SK-N-SH (cell line): ENCODE results near the gene FAM210B. TPM values are rescaled to one million over a fixed set of nuclear protein-coding genes. Genes with fewer than 3 reads are reported as not detected.

Source experiments
- CTCF ChIA-PET: fragments of 300-600, 350-600 bp; formaldehyde crosslinking; extraction: SDS; loops from one replicate; lab custom pipeline; 2021; lab: Yijun Ruan, JAX
- POLR2A ChIA-PET: fragments of 350-600 bp; sonication (Branson Sonifier 250); formaldehyde crosslinking; extraction: SDS; loops from one replicate; lab custom pipeline; 2020; ENCODE audit warnings: antibody characterized with exemption, inconsistent platforms; lab: Yijun Ruan, JAX
- DNase-seq: peaks from one replicate; pipeline ENCODE4 v3.0.0; 2012
- H2AFZ ChIP-seq: fragments of 200-600 bp; sonication (generic); 2 replicates; pipeline ENCODE4 v1.8.1; 2016; ENCODE audit warnings: antibody characterized with exemption, mild to moderate bottlenecking, low read depth
- H3F3A ChIP-seq: fragments of 200-600 bp; sonication (generic); replicated peaks from 2 replicates; pipeline ENCODE3; 2016; ENCODE audit warnings: antibody characterized with exemption, mild to moderate bottlenecking; ENCODE audit not compliant: insufficient read depth
- H3K27ac ChIP-seq, 2 experiments: fragments of 200-500 bp in 1 of 2; fragments of 200-600 bp in 1 of 2; sonication (Bioruptor generic) in 1 of 2; sonication (generic), shearing (Covaris generic) in 1 of 2; 2 replicates each; pipeline versions ENCODE4 v1.5.1 to v1.6.1; 2014 to 2016; ENCODE audit warnings: low read depth in 2 of 2, inconsistent platforms in 1 of 2, low read length in 1 of 2, mild to moderate bottlenecking in 1 of 2, mixed read lengths in 1 of 2
- H3K27me3 ChIP-seq: fragments of 200-600 bp; sonication (generic), shearing (Covaris generic); 2 replicates; pipeline ENCODE4 v1.6.1; 2016; ENCODE audit warnings: mixed run types; ENCODE audit not compliant: insufficient read depth
- H3K36me3 ChIP-seq, 2 experiments: fragments of 200-500 bp in 1 of 2; fragments of 200-600 bp in 1 of 2; sonication (Bioruptor generic) in 1 of 2; sonication (generic) in 1 of 2; replicated peaks in 1 of 2; 2 replicates each; pipeline versions ENCODE3 to v1.5.1; 2014 to 2016; ENCODE audit warnings: low read length in 1 of 2, mild to moderate bottlenecking in 1 of 2; ENCODE audit not compliant: insufficient read depth in 2 of 2, control insufficient read depth in 1 of 2
- H3K4me1 ChIP-seq, 2 experiments: fragments of 200-500 bp in 1 of 2; fragments of 200-600 bp in 1 of 2; sonication (Bioruptor generic) in 1 of 2; sonication (generic), shearing (Covaris generic) in 1 of 2; 2 replicates each; pipeline versions ENCODE4 v1.5.1 to v1.6.1; 2014 to 2016; ENCODE audit warnings: low read depth in 1 of 2, low read length in 1 of 2, mixed run types in 1 of 2; ENCODE audit not compliant: insufficient read depth in 2 of 2, control insufficient read depth in 1 of 2
- H3K4me2 ChIP-seq: fragments of 200-600 bp; sonication (generic), shearing (Covaris generic); 2 replicates; pipeline ENCODE4 v1.6.1; 2017; ENCODE audit warnings: mixed run types
- H3K4me3 ChIP-seq, 2 experiments: fragments of 200-500 bp in 1 of 2; fragments of 200-600 bp in 1 of 2; sonication (Bioruptor generic) in 1 of 2; sonication (generic), shearing (Covaris generic) in 1 of 2; 2 replicates each; pipeline versions ENCODE4 v1.5.1 to v1.8.1; 2014 to 2016; ENCODE audit warnings: low read depth in 2 of 2, inconsistent platforms in 1 of 2, low read length in 1 of 2, mild to moderate bottlenecking in 1 of 2, mixed read lengths in 1 of 2, moderate library complexity in 1 of 2
- H3K79me2 ChIP-seq: fragments of 200-600 bp; sonication (generic); 2 replicates; pipeline ENCODE4 v1.8.1; 2017; ENCODE audit warnings: mild to moderate bottlenecking; ENCODE audit not compliant: insufficient read depth
- H3K9ac ChIP-seq: fragments of 200-600 bp; sonication (generic); 2 replicates; pipeline ENCODE4 v1.6.1; 2017; ENCODE audit warnings: mixed run types
- H3K9me2 ChIP-seq: fragments of 200-600 bp; sonication (generic); 2 replicates; pipeline ENCODE4 v1.6.1; 2017; ENCODE audit warnings: mixed run types
- H3K9me3 ChIP-seq: fragments of 200-600 bp; sonication (generic); 2 replicates; pipeline ENCODE4 v1.6.1; 2017; ENCODE audit warnings: mixed run types, mild to moderate bottlenecking, moderate library complexity
- H4K20me1 ChIP-seq: fragments of 200-600 bp; sonication (generic); 2 replicates; pipeline ENCODE4 v1.6.1; 2017; ENCODE audit warnings: mild to moderate bottlenecking, mixed run types; ENCODE audit not compliant: insufficient read depth
- CHD2 ChIP-seq: fragments of 150-350 bp; IDR thresholded peaks from 2 replicates; pipeline ENCODE4 v1.6.1; 2018; ENCODE audit warnings: low read length; ENCODE audit not compliant: partially characterized antibody
- CTCF ChIP-seq: fragments of 200-600 bp; sonication (generic); IDR thresholded peaks from 2 replicates; pipeline ENCODE4 v1.6.1; 2017; ENCODE audit warnings: antibody characterized with exemption, mild to moderate bottlenecking, moderate library complexity
- ELF1 ChIP-seq: IDR thresholded peaks from 2 replicates; pipeline ENCODE4 v1.4.0; 2012
- EP300 ChIP-seq, 2 experiments: IDR thresholded peaks; 2 replicates each; pipeline versions ENCODE4 v1.4.0 to v1.6.1; 2012; ENCODE audit warnings: borderline replicate concordance in 1 of 2, low read depth in 1 of 2, low read length in 1 of 2
- FOSL2 ChIP-seq: IDR thresholded peaks from 2 replicates; pipeline ENCODE4 v1.4.0; 2012; ENCODE audit warnings: low read depth, mild to moderate bottlenecking, moderate library complexity, borderline replicate concordance
- FOXM1 ChIP-seq: IDR thresholded peaks from 2 replicates; pipeline ENCODE4 v1.4.0; 2012; ENCODE audit warnings: low read depth, mild to moderate bottlenecking
- IRF3 ChIP-seq: fragments of 150-350 bp; IDR thresholded peaks from 2 replicates; pipeline ENCODE4 v1.6.1; 2016; ENCODE audit warnings: mild to moderate bottlenecking, low read depth, low read length
- MXI1 ChIP-seq: IDR thresholded peaks from 2 replicates; pipeline ENCODE4 v1.6.1; 2012; ENCODE audit warnings: mild to moderate bottlenecking, low read depth, low read length, improper control_type of control experiment
- POLR2AphosphoS5 ChIP-seq: IDR thresholded peaks from 2 replicates; pipeline ENCODE4 v1.6.1; 2012; ENCODE audit warnings: low read depth, low read length
- REST ChIP-seq: IDR thresholded peaks from 2 replicates; pipeline ENCODE4 v1.6.1; 2012; ENCODE audit warnings: mild to moderate bottlenecking, low read depth, low read length, moderate library complexity
- RFX5 ChIP-seq: IDR thresholded peaks from 2 replicates; pipeline ENCODE4 v1.6.1; 2012; ENCODE audit warnings: mild to moderate bottlenecking, improper control_type of control experiment, low read length
- RXRA ChIP-seq: IDR thresholded peaks from 2 replicates; pipeline ENCODE4 v1.4.0; 2012; ENCODE audit warnings: low read depth, mild to moderate bottlenecking, borderline replicate concordance
- SMC3 ChIP-seq: IDR thresholded peaks from 2 replicates; pipeline ENCODE4 v1.6.1; 2012; ENCODE audit warnings: low read depth, low read length, improper control_type of control experiment
- TAF1 ChIP-seq: IDR thresholded peaks from 2 replicates; pipeline ENCODE4 v1.6.1; 2012; ENCODE audit warnings: low read depth, mild to moderate bottlenecking, low read length, moderate library complexity, borderline replicate concordance
- TCF12 ChIP-seq: IDR thresholded peaks from 2 replicates; pipeline ENCODE4 v1.4.0; 2012
- TEAD4 ChIP-seq: IDR thresholded peaks from 2 replicates; pipeline ENCODE4 v1.4.0; 2012; ENCODE audit warnings: mild to moderate bottlenecking, borderline replicate concordance; ENCODE audit not compliant: insufficient read depth
- WGBS: methylation state at CpG from one replicate; pipeline ENCODE4 v1.1.6; 2017; ENCODE audit warnings: low lambda C conversion rate; 5-methylcytosine and 5-hydroxymethylcytosine counted together
- polyA plus RNA-seq, 3 experiments: library from polyadenylated mRNA; depleted of rRNA; stranded (reverse); fragments of >200 nt; gene quantifications; 2 replicates each; pipeline ENCODE4 v1.2.3, GENCODE V29; 2012

Gene FAM210B
- polyA plus RNA-seq, 1 of the 3 experiments (the other 2 are of a cell fraction) = 34.6 TPM

- H4K20me1 ChIP-seq = no peaks in the 10 kb centered on the region
- H3K9me3 ChIP-seq = no peaks in the 10 kb centered on the region
- ChIA-PET POLR2A (no interaction called here), CTCF (interaction anchor here (0.7 to 2.1 kb wide), 3 partner anchors 9 to 165 kb away, joined by 3 to 19 read pairs (median 4); no protein-coding TSS in a partner anchor)
- TF ChIP-seq RFX5 = no peak
- no peak for TF ChIP-seq POLR2AphosphoS5
- no peak for TF ChIP-seq REST
- TF ChIP-seq RXRA = no peak
- TF ChIP-seq MXI1 = no peak
- TF ChIP-seq SMC3 = no peak
- no peak for TF ChIP-seq EP300 (IDR thresholded peaks at IDR 0.05; ENCODE audit: borderline replicate concordance in 1 of 2, low read depth in 1 of 2, low read length in 1 of 2)
- no peak overlapping the region for H2AFZ ChIP-seq
- H3K27me3 ChIP-seq = no peaks in the 10 kb centered on the region
- no peak for DNase-seq
- H3K36me3 ChIP-seq = no peaks in the 10 kb centered on the region
- H3K4me3 ChIP-seq = no peak overlapping the region
- no peaks in the 10 kb centered on the region for H3K9me2 ChIP-seq
- H3K4me1 ChIP-seq = no peaks in the 10 kb centered on the region
- H3F3A ChIP-seq = no peaks in the 10 kb centered on the region
- H3K79me2 ChIP-seq = no peaks in the 10 kb centered on the region
- 13% methylated on average over 5 of the region's 5 CpGs for WGBS
- H3K9ac ChIP-seq = no peak overlapping the region
- H3K4me2 ChIP-seq = no peak overlapping the region
- H3K27ac ChIP-seq = no peak overlapping the region
Measured at GRCh38 chr20:56352345-56353055, 6.3 kb upstream of the FAM210B start.

GRCh38 chr20:56353356-56353755 is 5.4 kb upstream of the FAM210B start:
- TF ChIP-seq TCF12 = no peak
- no peak for TF ChIP-seq RFX5
- no peak for TF ChIP-seq SMC3
- no peak for TF ChIP-seq TEAD4
- no peak for TF ChIP-seq TAF1
- no peak for TF ChIP-seq IRF3
- TF ChIP-seq ELF1 = no peak
- no peak for TF ChIP-seq CTCF
- no peak for TF ChIP-seq FOXM1
- TF ChIP-seq CHD2 = no peak
- no peak for TF ChIP-seq FOSL2
- TF ChIP-seq, all 33 proteins: peak for 0
- no peaks in the 10 kb centered on the region for H3K9me3 ChIP-seq
- no peaks in the 10 kb centered on the region for H3K9me2 ChIP-seq
- no peak overlapping the region for H2AFZ ChIP-seq
- no peaks in the 10 kb centered on the region for H3K4me1 ChIP-seq
- H3K79me2 ChIP-seq = no peaks in the 10 kb centered on the region
- no peak overlapping the region for H3K4me3 ChIP-seq
- ChIA-PET CTCF (interaction anchor here (2.1 kb wide), 1 partner anchor 10 kb away, joined by 19 read pairs; no protein-coding TSS in a partner anchor), POLR2A (no interaction called here)
- no peak for DNase-seq
- no peaks in the 10 kb centered on the region for H4K20me1 ChIP-seq
- no peaks in the 10 kb centered on the region for H3K27me3 ChIP-seq
- H3K4me2 ChIP-seq = no peak overlapping the region
- H3K36me3 ChIP-seq = no peaks in the 10 kb centered on the region
- 60% methylated on average over 4 of the region's 4 CpGs for WGBS
- no peak overlapping the region for H3K27ac ChIP-seq
- no peaks in the 10 kb centered on the region for H3F3A ChIP-seq
- H3K9ac ChIP-seq = no peak overlapping the region
